Suprapubic skin (tissue), 4 donors: ENCODE data around the gene WSCD1.

Experiments used
- CTCF ChIP-seq, 2 donors: fragments of 200-600 bp in 1 of 2; fragments of 450-650 bp in 1 of 2; sonication (generic) in 1 of 2; IDR thresholded peaks; one replicate each; pipeline ENCODE4 v1.5.1; 2016 to 2019; ENCODE audit warnings: antibody characterized with exemption in 2 of 2, mild to moderate bottlenecking in 1 of 2, moderate library complexity in 1 of 2
- EP300 ChIP-seq: sonication (generic); formaldehyde crosslinking; IDR thresholded peaks from one replicate; pipeline ENCODE4 v1.6.1; 2017; ENCODE audit warnings: antibody characterized with exemption
- POLR2A ChIP-seq, 2 donors: fragments of 450-650 bp; IDR thresholded peaks; one replicate each; pipeline ENCODE4 v1.6.1; 2017; ENCODE audit warnings: antibody characterized with exemption in 2 of 2, mild to moderate bottlenecking in 2 of 2, moderate library complexity in 2 of 2
- POLR2AphosphoS5 ChIP-seq, 3 donors: sonication (generic); formaldehyde crosslinking; IDR thresholded peaks; one replicate each; pipeline ENCODE4 v1.6.1; 2017; ENCODE audit warnings: antibody characterized with exemption in 3 of 3

DNA sequence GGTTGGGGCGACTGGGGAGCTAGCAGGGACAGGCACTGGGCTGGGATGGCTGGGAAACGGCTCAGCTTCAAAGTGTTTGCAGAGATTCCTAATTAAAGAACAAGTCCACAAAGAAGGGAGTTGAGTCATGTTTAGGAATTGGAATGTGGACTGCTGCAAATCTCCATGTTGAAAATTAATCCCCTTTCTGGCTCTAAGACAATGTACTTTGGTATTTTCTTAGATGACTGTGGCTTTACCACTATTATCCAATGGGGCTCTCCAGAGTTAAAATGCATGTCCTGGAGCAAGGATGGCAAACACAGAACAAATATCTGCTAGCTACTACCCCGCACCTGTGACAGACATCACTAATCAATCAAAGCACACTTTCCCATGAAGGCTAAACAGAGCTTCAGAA, 22.2 kb upstream of the WSCD1 start:
- TF ChIP-seq CTCF (IDR thresholded peaks at IDR 0.05): no peak
- no peak for TF ChIP-seq POLR2AphosphoS5 (IDR thresholded peaks at IDR 0.05)
- TF ChIP-seq EP300: no peak
- no peak for TF ChIP-seq POLR2A (IDR thresholded peaks at IDR 0.05)
